HG03457 (cell line): ENCODE measurements around the gene MIP.
A peak's percentile ranks its signal among the peaks of the same experiment; 100 is the strongest.
"Not testable (repeated sequence)": the region's sequence is repeated elsewhere in the genome, so short reads cannot be mapped to it uniquely, and the experiment has no call there.

Source experiments
- ATAC-seq: cut with Tn5 transposase; IDR thresholded peaks from one replicate; pipeline ENCODE4 v1.9.1; 2021; ENCODE audit warnings: moderate number of reproducible peaks; ENCODE audit not compliant: unreplicated experiment

The MIP gene

DNA sequence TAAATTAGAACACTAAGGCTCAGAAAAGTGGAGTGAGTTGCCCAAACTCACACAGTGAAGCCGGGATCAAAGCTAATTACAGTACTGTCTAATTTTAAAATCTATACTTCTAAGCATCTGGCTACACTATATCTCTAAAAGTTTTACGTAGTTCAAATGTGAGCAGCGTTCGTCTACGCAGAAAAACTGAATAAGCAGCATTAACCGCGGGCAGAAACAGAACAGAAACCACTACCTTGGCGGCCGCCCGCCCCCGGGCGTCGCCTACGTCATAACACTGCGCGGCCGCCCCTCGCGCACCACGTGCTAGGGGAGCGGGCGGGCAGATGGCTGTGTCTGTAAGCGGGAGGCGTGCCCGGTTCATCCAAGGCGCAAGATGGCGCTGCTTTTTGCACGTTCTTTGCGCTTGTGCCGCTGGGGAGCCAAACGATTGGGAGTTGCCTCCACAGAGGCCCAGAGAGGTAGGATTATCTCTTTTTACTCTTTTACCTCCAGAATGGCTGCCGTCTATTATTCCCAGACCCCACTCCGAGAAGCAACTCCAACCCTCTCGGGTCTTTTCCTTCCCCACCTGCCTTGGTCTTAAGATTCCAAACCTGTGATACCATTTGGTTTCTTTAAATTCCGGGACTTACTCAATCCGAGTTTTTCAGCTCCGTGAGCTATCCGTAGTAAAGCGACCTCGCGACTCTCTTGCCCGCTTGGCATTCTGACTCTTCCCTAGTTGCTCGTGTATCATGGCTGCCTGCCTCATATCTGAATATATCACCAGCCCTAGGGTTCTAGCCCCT, 14.0 kb upstream of the MIP start, which contains the start of gene SPRYD4:
Gene SPRYD4 (plus strand): TSS at position 363 of the 791 bp plus-strand sequence. CDS start 14 bp downstream, at position 377.
- ATAC-seq: peak; percentile 75

DNA sequence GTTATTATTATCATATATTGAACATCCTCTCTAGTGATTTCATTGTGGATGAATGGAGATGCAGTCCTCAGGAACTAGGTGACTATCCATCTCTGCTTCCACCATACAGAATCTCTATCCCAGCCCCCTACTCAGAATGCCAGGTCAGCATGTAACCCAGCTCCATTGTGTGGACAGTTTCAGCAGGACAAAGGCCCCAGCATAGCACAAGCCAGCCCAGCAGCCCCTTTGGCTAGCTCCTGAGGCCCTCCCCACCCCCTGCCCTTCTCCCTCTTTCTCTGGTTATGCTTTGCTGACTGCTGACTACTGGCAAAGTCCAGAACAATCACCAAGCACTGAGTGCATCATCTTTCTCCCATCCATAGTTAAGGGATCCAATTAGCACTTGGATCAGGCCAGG, 8.1 kb upstream of the MIP start:
- ATAC-seq: no peak

DNA sequence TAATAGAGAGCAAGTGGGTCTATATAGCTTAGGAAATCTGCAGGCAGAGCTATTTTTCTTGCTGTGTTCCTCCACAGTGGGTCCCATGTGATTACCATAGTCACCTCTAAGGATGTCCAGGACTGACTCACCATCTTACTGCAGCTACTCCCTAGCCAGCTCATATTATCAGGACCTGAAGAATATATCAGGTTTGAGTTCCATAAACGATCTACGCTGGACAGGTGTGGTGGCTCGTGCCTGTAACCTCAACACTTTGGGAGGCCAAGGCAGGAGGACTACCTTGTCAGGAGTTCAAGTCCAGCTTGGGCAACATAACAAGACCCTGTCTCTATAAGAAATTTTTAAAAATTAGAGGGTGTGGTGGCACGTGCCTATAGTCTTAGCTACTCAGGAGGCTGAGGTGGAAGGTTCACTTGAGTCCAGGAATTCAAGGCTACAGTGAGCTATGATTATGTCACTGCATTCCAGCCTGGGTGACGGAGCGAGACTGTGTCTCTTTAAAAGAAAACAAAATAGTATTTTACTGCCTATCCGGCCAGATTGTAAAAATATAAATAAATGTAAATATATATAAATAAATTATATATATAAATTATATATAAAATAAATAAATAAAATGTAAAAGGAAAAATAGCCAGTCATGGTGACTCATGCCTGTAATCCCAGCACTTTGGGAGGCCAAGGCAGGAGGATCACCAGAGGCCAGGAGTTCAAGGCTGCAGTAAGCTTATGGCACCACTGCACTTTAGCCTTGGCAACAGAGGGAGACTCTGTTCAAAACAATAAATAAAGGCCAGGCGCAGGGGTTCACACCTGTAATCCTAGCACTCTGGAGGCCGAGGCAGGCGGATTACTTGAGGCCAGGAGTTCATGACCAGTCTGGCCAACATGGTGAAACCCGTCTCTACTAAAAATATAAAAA, 7.0 kb upstream of the MIP start:
- no peak for ATAC-seq

DNA sequence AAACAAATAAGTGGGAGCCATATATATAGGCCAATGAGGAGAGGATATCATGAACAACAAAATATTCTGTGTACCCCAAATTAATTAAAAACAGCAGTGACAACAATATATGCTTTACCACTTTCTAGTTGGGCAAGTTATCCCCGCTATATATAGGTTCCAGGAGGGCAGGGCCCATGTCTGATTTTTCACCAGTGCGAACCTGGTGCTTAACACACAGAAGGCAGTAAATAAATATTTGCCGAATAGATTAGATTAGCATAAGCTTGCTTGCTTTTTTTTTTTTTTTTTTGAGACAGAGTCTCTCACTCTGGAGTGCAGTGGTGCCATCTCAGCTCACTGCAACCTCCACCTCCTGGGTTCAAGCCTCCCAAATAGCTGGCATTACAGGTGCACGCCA, 3.4 kb upstream of the MIP start:
- ATAC-seq: no peak

DNA sequence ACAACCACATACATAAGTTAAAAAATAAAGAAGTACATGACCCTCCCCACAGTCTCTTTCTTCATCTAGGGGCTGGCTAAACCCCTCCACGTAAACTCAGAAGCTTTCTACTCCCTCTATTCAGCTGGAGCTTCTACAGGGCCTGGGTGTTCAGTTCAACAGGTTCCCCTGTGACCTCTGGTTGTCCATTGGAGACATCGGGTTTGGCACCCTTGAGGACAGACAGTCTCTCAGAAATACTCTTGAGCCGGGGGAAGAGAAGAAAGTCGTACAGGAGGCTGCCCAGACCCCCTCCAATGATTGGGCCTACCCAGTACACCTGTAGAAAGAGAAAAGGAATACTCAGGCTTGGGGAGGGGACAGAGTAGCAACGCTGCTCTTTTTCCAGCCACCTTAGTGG, 3.3 kb downstream of the MIP start:
- no peak for ATAC-seq

DNA sequence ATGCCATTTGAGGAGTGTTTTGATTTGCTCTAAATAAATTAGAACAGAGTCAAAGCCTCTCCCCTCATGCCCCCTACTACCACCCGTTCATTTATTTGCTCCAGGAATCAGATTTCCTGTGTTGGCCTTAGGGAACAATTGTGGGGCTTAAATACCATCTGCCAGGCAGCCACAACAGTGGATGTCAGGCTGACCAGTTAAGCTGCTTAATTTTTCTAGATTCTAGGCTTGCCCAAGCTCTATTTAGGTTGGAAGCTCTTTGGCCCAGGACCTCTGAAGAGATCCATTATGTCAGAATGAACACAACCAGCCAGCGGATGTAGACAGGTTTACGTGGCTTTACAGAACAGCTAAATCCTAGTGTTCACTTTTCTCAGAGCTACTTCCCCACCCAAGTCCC, 4.2 kb downstream of the MIP start:
- no peak for ATAC-seq

DNA sequence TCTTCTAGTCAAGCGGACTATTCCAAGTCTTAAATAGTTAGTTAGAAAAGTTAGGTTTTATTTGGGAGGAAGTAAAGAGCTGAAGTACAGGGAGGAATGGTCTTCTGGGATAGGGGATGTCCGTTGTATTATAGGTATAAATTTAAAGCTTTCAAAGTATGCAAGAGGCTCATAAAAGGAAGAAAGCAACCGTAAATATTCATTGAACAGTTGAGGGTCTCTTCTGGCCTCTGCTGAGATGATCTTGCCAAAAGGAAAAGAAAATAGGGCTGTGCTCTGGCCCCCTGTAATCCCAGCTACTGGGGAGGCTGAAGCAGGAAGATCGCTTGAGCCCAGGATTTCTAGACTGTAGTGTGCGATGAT, 4.9 kb downstream of the MIP start:
- no peak for ATAC-seq

DNA sequence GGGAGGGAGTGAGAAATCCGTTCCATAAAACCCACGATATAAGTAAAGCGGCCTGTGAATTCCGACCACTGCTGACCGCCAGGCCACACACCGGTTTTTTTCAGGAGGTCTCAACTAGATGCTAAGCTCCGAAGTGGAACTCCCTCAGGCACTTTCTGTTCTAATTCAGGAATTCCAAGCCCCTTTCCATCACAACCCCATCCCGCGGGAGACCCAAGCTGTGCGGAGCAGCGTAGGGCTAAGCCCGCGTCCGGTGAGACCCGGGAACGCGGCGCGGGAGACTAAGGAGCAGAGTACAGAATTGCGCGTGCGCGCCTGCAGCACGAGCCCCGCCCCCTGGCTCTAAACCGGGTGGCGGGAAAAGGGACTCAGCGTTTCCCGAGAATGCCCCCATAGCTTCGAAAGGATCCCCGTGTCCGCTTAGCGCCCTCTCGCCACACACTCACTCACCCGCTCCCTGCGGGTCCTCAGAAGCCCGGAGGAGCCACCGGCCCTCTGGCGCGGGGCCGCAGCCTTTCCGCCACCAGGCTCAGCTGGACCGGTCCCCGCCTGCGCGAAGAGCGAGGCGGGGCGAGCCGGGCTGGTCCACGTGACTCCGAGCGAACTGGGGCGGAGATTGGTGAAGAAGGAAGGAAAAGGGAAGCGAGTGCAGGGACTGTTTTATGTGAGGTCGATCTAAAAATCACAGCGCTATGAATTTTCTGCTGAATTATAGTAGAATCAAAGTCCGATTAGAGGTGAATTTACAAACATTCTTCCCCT, 5.4 kb downstream of the MIP start, which contains the start of gene TIMELESS:
Gene TIMELESS (minus strand): TSS at position 567 of the 762 bp plus-strand sequence. CDS start 15,256 bp downstream, outside the sequence.
- peak; percentile 80 for ATAC-seq

DNA sequence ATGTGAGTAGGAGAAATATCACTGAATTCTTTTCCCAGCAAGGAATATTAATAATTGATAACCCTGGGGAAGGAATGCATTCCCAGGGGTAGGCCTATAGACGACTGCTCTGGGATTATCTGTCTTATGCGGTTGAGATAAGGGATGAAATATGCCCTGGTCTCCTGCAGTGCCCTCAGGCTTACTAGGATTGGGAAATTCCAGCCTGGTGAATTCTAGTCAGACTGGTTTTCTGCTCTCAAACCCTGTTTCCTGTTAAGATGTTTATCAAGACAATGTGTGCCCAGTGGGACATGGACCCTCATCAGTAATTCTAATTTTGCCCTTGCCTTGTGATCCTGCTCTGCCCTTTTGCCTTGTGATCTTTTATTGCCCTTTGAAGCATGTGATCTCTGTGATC, 11.2 kb downstream of the MIP start:
- not testable (repeated sequence) for ATAC-seq

DNA sequence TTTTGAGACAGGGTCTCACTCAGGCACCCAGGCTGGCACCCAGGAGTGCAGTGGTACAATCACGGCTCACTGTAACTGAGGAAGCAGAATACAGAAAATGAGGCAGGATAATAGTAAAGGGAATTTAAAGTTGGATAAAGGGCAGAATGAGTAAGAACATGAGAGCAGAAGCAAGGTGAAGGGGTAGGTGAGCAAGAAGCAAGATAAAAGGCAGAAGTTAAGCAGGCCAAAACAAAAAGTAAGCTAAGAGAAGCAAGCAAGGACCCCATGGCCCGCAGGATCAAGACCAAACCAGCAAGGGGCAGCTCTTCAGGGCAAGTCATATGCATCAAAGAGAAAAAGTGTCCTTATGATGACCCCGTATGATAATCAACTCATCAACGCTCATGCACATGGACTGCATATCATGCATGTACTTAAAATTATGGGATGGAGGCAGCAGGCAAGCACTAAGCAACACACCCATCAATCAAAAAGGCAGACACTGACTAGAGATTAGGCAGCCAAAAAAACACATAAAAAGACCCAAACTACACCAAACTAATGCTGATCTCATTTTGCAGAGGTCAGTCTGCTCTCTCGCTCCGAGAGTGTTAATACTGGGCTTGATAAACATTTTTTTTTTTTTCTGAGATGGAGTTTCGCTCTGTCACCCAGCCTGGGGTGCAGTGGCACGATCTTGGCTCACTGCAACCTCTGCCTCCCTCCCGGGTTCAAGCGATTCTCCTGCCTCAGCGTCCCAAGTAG, 16.9 kb downstream of the MIP start:
- ATAC-seq: no peak

DNA sequence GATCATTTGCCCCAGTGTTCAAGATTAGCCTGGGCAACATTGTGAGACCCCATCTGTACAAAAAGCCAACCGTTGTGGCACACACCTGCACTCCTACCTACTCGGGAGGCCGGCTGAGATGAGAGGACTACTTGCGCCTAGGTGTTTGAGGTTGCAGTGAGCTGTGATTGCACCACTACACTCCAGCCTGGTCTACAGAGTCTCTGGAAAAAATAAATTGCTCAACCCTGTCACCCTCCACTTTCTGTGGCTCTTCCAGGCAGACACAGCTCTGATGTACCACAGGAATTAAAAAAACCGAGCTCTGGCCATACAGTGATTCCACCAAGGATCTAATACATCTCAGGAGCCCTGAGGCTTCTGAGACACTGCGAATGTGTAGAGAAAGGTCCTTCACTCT, 19.6 kb downstream of the MIP start:
- ATAC-seq: no peak

DNA sequence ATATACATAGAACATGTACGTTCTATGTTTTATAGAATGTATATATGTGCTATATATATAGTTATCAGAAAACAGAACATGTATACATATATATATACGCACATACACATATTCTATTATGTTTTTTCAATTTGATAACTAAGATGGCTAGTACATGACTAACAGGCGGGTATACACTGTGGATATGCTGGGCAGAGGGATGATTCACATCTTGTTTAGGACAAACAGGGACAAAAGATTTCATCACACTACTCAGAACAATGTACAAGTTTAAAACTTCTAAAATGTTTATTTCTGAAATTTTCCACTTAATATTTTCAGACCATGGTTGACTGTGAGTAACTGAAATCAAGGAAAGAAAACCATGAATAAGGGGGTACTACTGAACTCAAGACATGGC, 22.6 kb downstream of the MIP start:
- ATAC-seq: no peak

DNA sequence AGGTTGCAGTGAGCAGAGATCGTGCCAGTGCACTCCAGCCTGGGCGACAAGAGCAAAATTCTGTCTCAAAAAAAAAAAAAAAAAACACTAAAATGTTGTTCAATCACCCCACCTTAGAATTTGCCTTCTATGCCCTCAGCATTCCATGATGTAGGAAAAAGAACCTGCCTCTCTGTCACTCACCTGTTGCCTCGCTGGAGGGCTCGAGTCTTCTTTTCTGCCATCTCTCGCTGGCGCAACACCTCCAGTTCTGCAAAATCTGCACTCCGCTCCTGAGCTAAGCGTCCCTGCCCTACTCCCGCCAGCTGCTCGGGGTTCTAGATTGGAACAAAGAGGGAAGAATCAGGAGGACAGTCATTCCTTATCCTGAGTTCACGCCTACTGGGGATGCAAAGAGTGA, 23.2 kb downstream of the MIP start:
- no peak for ATAC-seq

DNA sequence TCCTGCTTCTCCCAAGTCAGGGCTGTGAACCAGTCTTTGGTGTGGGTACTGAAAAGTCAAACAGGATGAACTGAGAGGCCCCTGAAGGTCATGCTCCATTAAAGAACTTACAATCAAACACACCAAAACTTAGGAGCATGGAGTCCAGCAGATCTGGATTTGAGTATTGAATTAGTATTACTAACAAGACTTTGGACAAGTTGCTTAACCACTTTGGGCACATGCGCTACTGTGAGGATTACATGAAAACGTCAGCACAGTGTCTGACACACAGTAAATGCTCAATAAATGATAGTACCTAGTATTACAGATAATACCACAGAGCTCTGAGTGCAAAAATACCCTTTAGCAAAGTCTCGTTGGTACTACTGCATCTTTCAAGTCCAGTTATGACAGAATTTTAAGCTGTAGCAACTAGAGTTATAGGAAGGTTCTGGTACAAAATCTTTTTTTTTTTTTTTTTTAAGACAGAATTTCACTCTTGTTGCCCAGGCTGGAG, 28.5 kb downstream of the MIP start:
- no peak for ATAC-seq

DNA sequence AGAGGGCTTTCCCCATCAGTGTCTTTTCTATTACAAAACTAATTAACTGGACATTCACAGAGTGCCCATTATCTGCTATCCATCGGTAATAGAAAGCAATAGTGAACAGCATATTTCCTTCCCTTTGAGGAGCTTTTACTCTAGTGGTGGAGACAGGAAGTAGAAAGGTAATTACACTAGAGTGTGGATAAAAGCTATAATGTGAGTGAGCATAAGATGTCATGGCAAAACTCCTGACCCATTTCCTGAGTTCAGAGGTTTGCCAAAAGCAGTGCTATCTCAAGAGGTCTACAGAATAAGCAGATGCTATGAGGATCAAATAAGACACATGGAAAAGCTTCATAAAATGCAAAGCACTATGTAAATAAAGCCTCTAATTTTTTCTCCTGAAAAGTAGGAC, 29.3 kb downstream of the MIP start:
- ATAC-seq: no peak

DNA sequence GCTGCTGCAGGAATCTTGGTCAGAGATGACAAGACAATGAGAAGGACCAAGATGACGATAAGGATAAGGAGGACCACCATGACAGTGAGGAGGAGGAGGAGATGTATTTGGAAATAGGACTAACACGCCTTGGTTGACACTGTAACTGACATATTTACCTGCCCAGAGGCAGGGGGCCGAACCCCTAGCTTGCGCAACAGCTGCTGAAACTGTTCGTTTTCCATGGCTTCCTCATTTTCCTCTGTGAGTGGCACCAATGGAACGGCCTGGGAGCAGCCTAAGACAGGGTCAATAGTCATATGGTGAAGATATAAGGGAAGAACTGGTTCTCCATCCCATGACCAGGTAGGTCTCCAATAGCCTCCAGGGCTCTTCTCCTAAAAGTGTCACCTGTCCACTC, 34.0 kb downstream of the MIP start:
- ATAC-seq: no peak

DNA sequence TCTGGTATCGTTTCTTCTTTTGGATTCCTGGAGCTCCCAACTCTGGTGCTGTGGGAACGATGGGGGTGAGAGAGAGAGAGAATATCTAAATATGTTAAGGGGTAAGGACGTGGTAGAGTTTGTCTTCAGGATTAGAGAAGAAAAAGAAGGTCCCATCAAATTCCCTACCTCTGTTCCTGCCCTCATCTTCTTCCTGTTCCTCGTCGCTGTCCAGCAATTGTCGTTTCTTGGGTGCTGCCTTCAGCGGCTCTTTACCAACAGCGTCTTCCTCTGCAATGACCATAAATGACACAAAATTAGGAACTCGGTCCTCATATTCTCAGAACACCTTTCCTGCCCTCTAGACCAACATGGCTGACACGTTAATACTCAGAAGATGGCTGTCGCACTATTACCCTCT, 36.7 kb downstream of the MIP start:
- ATAC-seq: no peak

DNA sequence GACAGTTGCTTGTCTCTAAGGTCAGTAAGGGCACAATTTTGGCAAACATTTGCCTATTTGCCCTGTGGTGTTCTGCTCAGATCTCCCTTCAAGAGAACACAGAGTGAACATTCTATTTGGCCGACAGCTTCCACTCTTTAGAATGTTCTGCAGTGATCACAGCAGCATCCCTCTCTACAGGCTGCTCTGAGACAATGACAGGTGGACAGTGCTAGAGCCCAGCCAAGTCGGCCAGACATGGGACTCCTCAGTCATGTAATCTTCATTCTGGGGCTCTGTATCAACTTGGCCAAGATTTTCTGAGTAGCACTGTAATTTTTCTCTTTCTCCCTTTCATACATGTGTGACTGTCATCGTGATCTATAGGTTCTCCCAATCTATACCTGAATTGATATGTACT, 40.1 kb downstream of the MIP start:
- ATAC-seq: no peak

DNA sequence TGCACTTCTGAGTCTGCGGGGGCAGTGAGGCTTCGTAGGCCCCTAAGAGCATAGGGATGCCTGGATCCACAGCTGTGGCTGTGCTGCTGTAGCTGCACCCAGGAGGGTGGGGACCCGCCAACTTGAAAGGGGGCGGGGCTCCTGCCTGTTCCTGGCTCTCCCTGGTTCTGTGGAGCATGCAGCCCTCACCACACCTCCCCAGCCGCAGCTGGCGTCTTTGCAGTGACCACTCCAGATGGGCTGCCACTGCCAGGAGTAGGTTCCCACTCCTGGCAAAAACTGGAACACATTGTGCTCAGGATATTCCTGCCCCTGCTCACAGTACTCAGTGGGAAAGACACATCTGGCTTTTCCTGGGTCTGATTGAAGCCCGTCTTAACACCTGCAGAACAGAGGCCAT, 41.1 kb downstream of the MIP start:
- ATAC-seq: no peak
